HG03135 (cell line): Measurements from ENCODE around the gene CCDC91.
"Not testable (repeated sequence)": the region's sequence is repeated elsewhere in the genome, so short reads cannot be mapped to it uniquely, and the experiment has no call there.

Experiments
- ATAC-seq: cut with Tn5 transposase; IDR thresholded peaks from one replicate; pipeline ENCODE4 v1.9.1; 2021; ENCODE audit warnings: mild to moderate bottlenecking, moderate library complexity; ENCODE audit not compliant: unreplicated experiment

CCDC91 gene

GRCh38 chr12:28351414-28351813 is 161.2 kb downstream of the CCDC91 start:
- no peak for ATAC-seq

GRCh38 chr12:28355161-28355560 is 164.9 kb downstream of the CCDC91 start:
- ATAC-seq: no peak

- no peak for ATAC-seq
Observed at GRCh38 chr12:28360253-28360652, 170.0 kb downstream of the CCDC91 start.

GRCh38 chr12:28367326-28367725 is 177.1 kb downstream of the CCDC91 start:
- ATAC-seq: no peak

- no peak for ATAC-seq
Observed at GRCh38 chr12:28367993-28368392, 177.7 kb downstream of the CCDC91 start.

GRCh38 chr12:28369483-28369882 is 179.2 kb downstream of the CCDC91 start:
- ATAC-seq: no peak

GRCh38 chr12:28374556-28374955 is 184.3 kb downstream of the CCDC91 start:
- ATAC-seq: no peak

GRCh38 chr12:28378736-28379135 is 188.5 kb downstream of the CCDC91 start:
- no peak for ATAC-seq

- ATAC-seq: not testable (repeated sequence)
Observed at GRCh38 chr12:28379779-28380178, 189.5 kb downstream of the CCDC91 start.

- ATAC-seq: no peak
Observed at GRCh38 chr12:28383368-28383767, 193.1 kb downstream of the CCDC91 start.

GRCh38 chr12:28388879-28389278 is 198.6 kb downstream of the CCDC91 start:
- no peak for ATAC-seq

GRCh38 chr12:28390206-28390605 is 199.9 kb downstream of the CCDC91 start:
- ATAC-seq: no peak

- no peak for ATAC-seq
Observed at GRCh38 chr12:28390761-28391385, 200.6 kb downstream of the CCDC91 start.

GRCh38 chr12:28409892-28410291 is 219.6 kb downstream of the CCDC91 start:
- no peak for ATAC-seq

- no peak for ATAC-seq
Observed at GRCh38 chr12:28413460-28414109, 223.3 kb downstream of the CCDC91 start.

- ATAC-seq: no peak
Observed at GRCh38 chr12:28415755-28416154, 225.5 kb downstream of the CCDC91 start.

GRCh38 chr12:28421374-28421773 is 231.1 kb downstream of the CCDC91 start:
- ATAC-seq: no peak

- peak; percentile 30 for ATAC-seq
Observed at GRCh38 chr12:28424965-28425364, 234.7 kb downstream of the CCDC91 start.

- peak; percentile 81 for ATAC-seq
Observed at GRCh38 chr12:28425526-28425925, 235.3 kb downstream of the CCDC91 start.

- no peak for ATAC-seq
Observed at GRCh38 chr12:28427046-28427445, 236.8 kb downstream of the CCDC91 start.

- ATAC-seq: no peak
Observed at GRCh38 chr12:28440081-28440608, 249.9 kb downstream of the CCDC91 start.

- no peak for ATAC-seq
Observed at GRCh38 chr12:28442101-28442500, 251.8 kb downstream of the CCDC91 start.
